ENCODE measurements around the gene SOCS3.

The SOCS3 gene

GRCh38 chr17:78360371-78361224, 721 bp upstream of the SOCS3 start (continued):
- peak; percentile 67; the same call in 1 of the 2 replicates for TF ChIP-seq ZNF394 (tag by site-specific recombination; IDR thresholded peaks at IDR 0.05; ENCODE audit: borderline replicate concordance)
- TF ChIP-seq OSR2 (tag by site-specific recombination; IDR thresholded peaks at IDR 0.05): no peak
- no peak for TF ChIP-seq ZNF521 (tag by site-specific recombination; IDR thresholded peaks at IDR 0.05)
- TF ChIP-seq YY2 (tag by site-specific recombination; IDR thresholded peaks at IDR 0.05): no peak
- no peak for TF ChIP-seq REPIN1 (tag by site-specific recombination; IDR thresholded peaks at IDR 0.05; ENCODE audit: low read depth)
- TF ChIP-seq ZNF692 (tag by site-specific recombination; IDR thresholded peaks at IDR 0.05): no peak
- TF ChIP-seq ZNF24 (tag by site-specific recombination; IDR thresholded peaks at IDR 0.05): no peak
- TF ChIP-seq ZNF596 (tag by site-specific recombination; IDR thresholded peaks at IDR 0.05): no peak
- TF ChIP-seq ZNF391 (tag by site-specific recombination; IDR thresholded peaks at IDR 0.05; ENCODE audit: borderline replicate concordance, low read depth): no peak
- TF ChIP-seq YY1 (tag by site-specific recombination; IDR thresholded peaks at IDR 0.05): no peak
- no peak for TF ChIP-seq ZFP3 (tag by site-specific recombination; IDR thresholded peaks at IDR 0.05; ENCODE audit: low read depth)
- no peak for TF ChIP-seq PRDM2 (tag by site-specific recombination; IDR thresholded peaks at IDR 0.05; ENCODE audit: borderline replicate concordance)
- no peak for TF ChIP-seq ZNF311 (tag by site-specific recombination; IDR thresholded peaks at IDR 0.05; ENCODE audit: borderline replicate concordance)
- no peak for TF ChIP-seq ZNF324 (tag by site-specific recombination; IDR thresholded peaks at IDR 0.05)
- peak; percentile 19; the same call in 1 of the 2 replicates for TF ChIP-seq ZNF449 (tag by site-specific recombination; IDR thresholded peaks at IDR 0.05)
- TF ChIP-seq PRDM6 (tag by site-specific recombination; IDR thresholded peaks at IDR 0.05): no peak
- peak; percentile 92; the same call in 1 of the 2 replicates for TF ChIP-seq ZEB2 (tag by site-specific recombination; IDR thresholded peaks at IDR 0.05)
- no peak for TF ChIP-seq ZBTB44 (tag by site-specific recombination; IDR thresholded peaks at IDR 0.05)
- no peak for TF ChIP-seq ZNF623 (tag by site-specific recombination; IDR thresholded peaks at IDR 0.05)
- TF ChIP-seq ZSCAN4 (tag by site-specific recombination; IDR thresholded peaks at IDR 0.05): no peak
- peak; percentile 40; the same call in 1 of the 2 replicates for TF ChIP-seq ZNF639 (tag by site-specific recombination; IDR thresholded peaks at IDR 0.05)
- no peak for TF ChIP-seq MYNN (tag by site-specific recombination; IDR thresholded peaks at IDR 0.05; ENCODE audit: borderline replicate concordance)
- TF ChIP-seq ZNF416 (tag by site-specific recombination; IDR thresholded peaks at IDR 0.05): no peak
